GM12865 (cell line): ENCODE measurements around the gene TENT5C.

Experiments used
- DNase-seq: peaks from one replicate; pipeline ENCODE4 v3.0.0; 2010; ENCODE audit warnings: low read depth
- H3K4me3 ChIP-seq: 2 replicates; pipeline ENCODE4 v1.5.1; 2011; ENCODE audit warnings: mild to moderate bottlenecking, low read depth, low read length, control low read depth
- TF ChIP-seq, protein P1 (sequence below): IDR thresholded peaks from 2 replicates; pipeline ENCODE4 v1.5.1; 2011; ENCODE audit warnings: low read length, control low read depth, low read depth, inconsistent platforms; ENCODE audit not compliant: insufficient read depth; ENCODE audit errors: missing control alignments

TENT5C gene

DNA sequence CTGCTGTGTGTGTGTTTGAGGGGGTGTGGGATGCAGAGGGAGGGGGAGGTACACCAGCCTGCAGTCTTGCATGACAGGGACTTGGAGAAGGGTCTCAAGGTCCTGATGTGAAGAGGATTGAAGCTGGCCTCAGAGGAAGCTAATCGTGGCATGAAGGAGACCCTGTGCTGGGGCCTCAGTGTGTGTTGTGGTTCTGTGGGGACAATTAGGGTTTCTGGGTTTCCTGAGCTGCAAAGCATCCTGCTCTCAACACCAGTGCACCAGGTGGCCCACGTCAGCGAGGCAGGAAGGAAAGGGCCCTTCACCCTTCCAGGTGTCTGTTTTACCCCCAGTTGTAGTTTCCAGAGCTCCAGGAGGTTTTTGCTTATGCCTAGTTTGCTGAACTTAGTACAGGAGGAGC lies 52.8 kb downstream of the TENT5C start:
- DNase-seq, result peak; percentile 89
- TF ChIP-seq, protein P1, sequence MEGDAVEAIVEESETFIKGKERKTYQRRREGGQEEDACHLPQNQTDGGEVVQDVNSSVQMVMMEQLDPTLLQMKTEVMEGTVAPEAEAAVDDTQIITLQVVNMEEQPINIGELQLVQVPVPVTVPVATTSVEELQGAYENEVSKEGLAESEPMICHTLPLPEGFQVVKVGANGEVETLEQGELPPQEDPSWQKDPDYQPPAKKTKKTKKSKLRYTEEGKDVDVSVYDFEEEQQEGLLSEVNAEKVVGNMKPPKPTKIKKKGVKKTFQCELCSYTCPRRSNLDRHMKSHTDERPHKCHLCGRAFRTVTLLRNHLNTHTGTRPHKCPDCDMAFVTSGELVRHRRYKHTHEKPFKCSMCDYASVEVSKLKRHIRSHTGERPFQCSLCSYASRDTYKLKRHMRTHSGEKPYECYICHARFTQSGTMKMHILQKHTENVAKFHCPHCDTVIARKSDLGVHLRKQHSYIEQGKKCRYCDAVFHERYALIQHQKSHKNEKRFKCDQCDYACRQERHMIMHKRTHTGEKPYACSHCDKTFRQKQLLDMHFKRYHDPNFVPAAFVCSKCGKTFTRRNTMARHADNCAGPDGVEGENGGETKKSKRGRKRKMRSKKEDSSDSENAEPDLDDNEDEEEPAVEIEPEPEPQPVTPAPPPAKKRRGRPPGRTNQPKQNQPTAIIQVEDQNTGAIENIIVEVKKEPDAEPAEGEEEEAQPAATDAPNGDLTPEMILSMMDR, result no peak
- no peak overlapping the region for H3K4me3 ChIP-seq

DNA sequence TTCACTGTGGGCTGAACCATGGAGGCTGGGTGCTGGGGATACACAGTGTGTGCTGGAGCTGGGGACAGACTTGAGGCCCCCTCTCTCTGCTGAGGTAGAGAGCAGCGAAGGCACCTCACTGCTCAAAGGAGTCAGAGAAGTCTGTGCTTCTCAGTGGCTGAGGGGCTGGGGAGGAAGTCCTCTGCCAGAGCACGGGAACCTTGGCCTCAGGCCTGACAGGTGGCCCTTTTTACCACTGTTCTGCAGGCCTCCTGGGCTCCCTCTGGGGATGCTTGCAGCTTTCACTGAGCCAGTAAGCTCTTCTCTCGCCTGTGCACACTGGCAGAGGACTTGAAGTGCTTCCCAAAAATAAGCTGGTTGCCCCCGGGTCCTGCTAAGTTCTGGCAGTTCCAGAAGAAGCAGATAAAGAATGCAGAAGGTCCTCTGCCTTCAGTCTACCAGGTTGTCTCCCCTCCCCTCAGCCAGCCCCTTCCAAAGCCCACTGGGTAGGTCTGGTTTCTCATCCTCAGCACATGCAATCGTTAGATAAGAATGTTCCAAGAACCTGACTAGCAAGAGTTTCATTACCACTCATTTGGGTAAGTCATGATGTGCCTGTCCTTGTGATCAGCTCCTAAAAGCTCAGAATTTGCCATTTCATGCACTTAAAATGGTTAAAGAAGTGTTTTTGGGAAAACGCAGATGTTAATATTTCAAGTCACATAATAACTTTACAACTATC lies 53.9 kb downstream of the TENT5C start:
- H3K4me3 ChIP-seq, result no peak overlapping the region
- TF ChIP-seq, protein P1, result no peak
- DNase-seq, result peak; percentile 70

DNA sequence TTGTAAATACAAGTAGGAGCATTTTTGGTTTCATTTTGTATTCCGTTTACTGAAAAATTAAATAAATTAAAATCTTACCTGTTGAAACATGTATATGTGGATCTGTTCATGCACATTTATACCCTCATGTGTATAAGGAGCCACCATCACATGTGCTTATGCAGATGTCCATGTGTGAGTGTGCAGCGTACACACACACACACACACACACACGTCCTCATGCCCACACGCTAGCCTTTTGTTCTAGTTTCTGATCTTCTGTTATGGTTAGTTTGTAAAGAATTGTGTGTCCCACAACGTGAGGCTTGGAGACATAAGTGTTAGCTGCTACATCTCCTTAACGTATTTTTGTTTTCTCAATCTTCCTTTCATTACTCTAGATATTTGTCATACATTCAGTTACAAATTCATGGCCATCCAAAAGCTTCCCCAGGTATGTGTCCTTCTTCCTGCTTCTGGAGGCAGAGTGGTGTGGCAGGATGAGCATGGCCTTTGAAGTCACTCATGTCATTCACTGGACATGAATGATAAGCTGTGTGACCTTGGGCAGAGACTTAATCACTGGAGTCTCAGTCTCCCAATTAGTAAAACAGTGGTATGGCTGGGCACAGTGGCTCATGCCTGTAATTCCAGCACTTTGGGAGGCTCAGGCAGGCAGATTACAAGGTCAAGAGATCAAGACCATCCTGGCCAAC lies 54.6 kb downstream of the TENT5C start:
- DNase-seq, result no peak
- TF ChIP-seq, protein P1, result no peak
- no peak overlapping the region for H3K4me3 ChIP-seq

DNA sequence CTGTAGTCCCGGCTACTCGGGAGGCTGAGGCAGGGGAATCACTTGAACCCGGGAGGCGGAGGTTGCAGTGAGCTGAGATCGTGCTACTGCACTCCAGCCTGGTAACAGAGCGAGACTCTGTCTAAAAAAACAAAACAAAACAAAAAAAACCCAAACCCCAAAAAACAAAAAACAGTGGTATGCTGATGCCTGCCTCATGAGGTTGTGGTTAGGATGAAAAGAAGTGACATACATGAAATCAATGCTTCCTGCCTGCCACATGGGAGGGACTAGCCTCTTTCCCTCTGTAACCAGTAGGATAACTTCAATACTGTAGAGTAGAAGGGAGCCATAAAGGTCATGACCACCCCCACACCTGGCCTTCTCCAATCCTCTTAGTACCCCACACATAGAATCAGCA lies 55.2 kb downstream of the TENT5C start:
- DNase-seq, result peak; percentile 41
- TF ChIP-seq, protein P1, result no peak

DNA sequence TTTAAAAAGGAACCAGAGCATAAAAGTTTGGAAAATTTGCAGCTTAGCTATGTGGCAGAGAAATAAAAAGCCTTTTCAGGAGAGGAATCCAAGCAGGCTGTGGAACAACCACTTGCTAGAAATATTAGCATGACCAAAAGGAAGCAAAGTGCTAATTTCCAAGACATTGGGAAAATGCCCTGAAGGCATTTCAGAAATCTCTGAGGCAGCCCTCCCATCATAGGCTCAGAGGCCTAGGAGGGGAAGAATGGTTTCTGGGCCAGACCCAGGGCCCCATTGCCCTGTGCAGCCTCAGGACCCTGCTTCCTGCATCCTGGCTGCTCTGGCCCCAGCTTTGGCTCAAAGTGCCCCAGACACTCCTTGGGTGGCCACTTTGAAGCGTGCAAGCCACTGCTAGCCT lies 56.8 kb downstream of the TENT5C start:
- no peak overlapping the region for H3K4me3 ChIP-seq
- DNase-seq, result no peak
- TF ChIP-seq, protein P1, result no peak

More for the DNA sequence above, 55.2 kb downstream of the TENT5C start:
- H3K4me3 ChIP-seq, result no peak overlapping the region

DNA sequence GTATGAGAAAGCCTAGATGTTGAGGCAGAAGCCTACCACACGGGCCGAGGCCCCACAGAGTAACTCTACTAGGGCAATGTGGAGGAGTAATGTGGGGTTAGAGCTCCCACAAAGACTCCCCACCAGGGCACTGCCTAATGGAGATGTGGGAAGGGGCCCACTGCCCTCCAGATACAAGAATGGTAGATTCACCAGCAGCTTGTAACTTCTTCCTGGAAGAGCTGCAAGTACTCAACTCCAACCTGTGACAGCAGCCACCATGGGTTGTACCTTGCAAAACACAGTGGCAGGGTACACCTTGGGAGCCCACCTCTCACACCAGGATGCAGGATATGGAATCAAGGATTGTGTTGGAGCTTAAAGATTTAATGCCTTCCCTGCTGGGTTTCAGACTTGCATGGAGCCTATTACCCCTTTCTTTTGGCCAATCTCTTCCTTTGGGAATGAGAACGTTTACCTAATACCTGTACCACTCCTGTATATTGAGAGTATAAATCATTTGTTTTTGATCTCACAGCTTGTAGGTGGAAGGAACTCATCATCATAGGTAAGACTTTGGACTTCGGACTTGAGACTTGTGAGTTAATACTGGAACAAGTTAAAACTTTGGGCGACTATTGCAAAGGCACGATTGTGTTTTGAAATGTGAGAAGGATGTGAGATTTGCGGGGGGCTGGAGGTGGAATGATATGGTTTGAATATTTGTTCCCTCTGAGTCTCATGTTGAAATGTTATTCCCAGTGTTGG lies 57.5 kb downstream of the TENT5C start:
- no peak overlapping the region for H3K4me3 ChIP-seq
- TF ChIP-seq, protein P1, result no peak
- no peak for DNase-seq
